WTC11 (cell line): ENCODE data around the gene TMEM266. TPM values are rescaled to one million over a fixed set of nuclear protein-coding genes. Genes with fewer than 3 reads are reported as not detected.

ENCODE experiments used
- ATAC-seq: fragments of 200-7000 bp; cut with Tn5 transposase; 2 replicates; pipeline ENCODE4 v1.10.0; 2021; ENCODE audit warnings: mild to moderate bottlenecking, moderate library complexity
- CTCF ChIA-PET: fragments of 300-600 bp; sonication (Branson Sonifier 250); formaldehyde crosslinking; loops from one replicate; lab custom pipeline; 2021; ENCODE audit warnings: antibody characterized with exemption; lab: Charles Lee
- POLR2A ChIA-PET: fragments of 350-600 bp; sonication (Branson Sonifier 250); formaldehyde crosslinking; loops from one replicate; lab custom pipeline; 2021; ENCODE audit warnings: antibody characterized with exemption; lab: Charles Lee
- DNase-seq: peaks from one replicate; pipeline ENCODE4 v3.0.0; 2021; ENCODE audit warnings: low spot score
- H3K27ac Mint-ChIP-seq: 2 replicates; pipeline ENCODE4 v1.8.0; 2021; ENCODE audit warnings: mixed read lengths
- H3K27me3 Mint-ChIP-seq: 2 replicates; pipeline ENCODE4 v1.8.0; 2021; ENCODE audit warnings: low read depth, mild to moderate bottlenecking, moderate library complexity, mixed read lengths
- H3K36me3 Mint-ChIP-seq: 2 replicates; pipeline ENCODE4 v1.8.0; 2021; ENCODE audit warnings: mixed read lengths
- H3K4me1 Mint-ChIP-seq: 2 replicates; pipeline ENCODE4 v1.8.0; 2022; ENCODE audit warnings: mixed read lengths
- H3K4me3 Mint-ChIP-seq: 2 replicates; pipeline ENCODE4 v1.8.0; 2021; ENCODE audit warnings: mild to moderate bottlenecking, moderate library complexity, mixed read lengths
- H3K9me3 Mint-ChIP-seq: 2 replicates; pipeline ENCODE4 v1.8.0; 2021; ENCODE audit warnings: mixed read lengths
- AR ChIP-seq: fragments of 250-450 bp; sonication (Bioruptor Pico); IDR thresholded peaks from 2 replicates; pipeline ENCODE4 v1.9.0; 2021; ENCODE audit warnings: mild to moderate bottlenecking
- ATF2 ChIP-seq: sonication (generic); formaldehyde crosslinking; IDR thresholded peaks from 2 replicates; pipeline ENCODE4 v1.8.1; 2022; ENCODE audit warnings: low read depth, missing genetic modification reagents, borderline replicate concordance
- ATF3 ChIP-seq: sonication (generic); formaldehyde crosslinking; conservative IDR thresholded peaks from 2 replicates; pipeline ENCODE4 v1.8.1; 2022; ENCODE audit warnings: mild to moderate bottlenecking, missing genetic modification reagents
- ATF6 ChIP-seq: sonication (generic); formaldehyde crosslinking; IDR thresholded peaks from 2 replicates; pipeline ENCODE4 v1.8.1; 2023; ENCODE audit warnings: mild to moderate bottlenecking, missing genetic modification reagents
- CBFB ChIP-seq: sonication (generic); formaldehyde crosslinking; IDR thresholded peaks from 2 replicates; pipeline ENCODE4 v1.8.1; 2022; ENCODE audit warnings: mild to moderate bottlenecking, low read depth, missing genetic modification reagents
- ERG ChIP-seq: fragments of 250-450 bp; sonication (Bioruptor Pico); IDR thresholded peaks from 2 replicates; pipeline ENCODE4 v1.8.0; 2021; ENCODE audit warnings: mild to moderate bottlenecking
- FOXP1 ChIP-seq: sonication (generic); formaldehyde crosslinking; IDR thresholded peaks from 2 replicates; pipeline ENCODE4 v1.8.0; 2022; ENCODE audit warnings: missing genetic modification reagents, mild to moderate bottlenecking, moderate library complexity, borderline replicate concordance
- GRHL2 ChIP-seq: fragments of 250-450 bp; sonication (Bioruptor Pico); IDR thresholded peaks from 2 replicates; pipeline ENCODE4 v1.8.0; 2022; ENCODE audit warnings: mild to moderate bottlenecking, moderate library complexity; ENCODE audit not compliant: insufficient replicate concordance, severe bottlenecking
- SMAD3 ChIP-seq: sonication (generic); formaldehyde crosslinking; IDR thresholded peaks from 2 replicates; pipeline ENCODE4 v1.8.0; 2022; ENCODE audit warnings: missing genetic modification reagents, mild to moderate bottlenecking, borderline replicate concordance
- SOX15 ChIP-seq: fragments of 250-450 bp; sonication (Bioruptor Pico); IDR thresholded peaks from 2 replicates; pipeline ENCODE4 v1.9.0; 2021; ENCODE audit warnings: mild to moderate bottlenecking
- ZNF281 ChIP-seq: sonication (generic); formaldehyde crosslinking; IDR thresholded peaks from 2 replicates; pipeline ENCODE4 v1.8.0; 2023; ENCODE audit warnings: mild to moderate bottlenecking, missing genetic modification reagents
- ZNF396 ChIP-seq: fragments of 250-450 bp; sonication (Bioruptor Pico); IDR thresholded peaks from 2 replicates; pipeline ENCODE4 v1.8.0; 2021; ENCODE audit warnings: mild to moderate bottlenecking, moderate library complexity, borderline replicate concordance
- ZNF425 ChIP-seq: fragments of 250-450 bp; sonication (Bioruptor Pico); conservative IDR thresholded peaks from 2 replicates; pipeline ENCODE4 v1.9.0; 2021; ENCODE audit warnings: mild to moderate bottlenecking
- total RNA-seq: library from RNA; stranded (reverse); gene quantifications from 3 replicates; pipeline ENCODE4 v1.2.3, GENCODE V29; 2021

TMEM266 gene
- total RNA-seq, 1 experiment from 2014 or later = 8.6 TPM

- no peak for TF ChIP-seq ZNF425
- TF ChIP-seq ERG = no peak
- TF ChIP-seq ZNF396 = no peak
- no peak for TF ChIP-seq AR (CRISPR knock-in tag)
- TF ChIP-seq SOX15 (CRISPR knock-in tag) = no peak
- no peak for TF ChIP-seq ATF2 (CRISPR knock-in tag)
- no peak for TF ChIP-seq ATF6 (CRISPR knock-in tag)
- TF ChIP-seq CBFB (CRISPR knock-in tag) = no peak
- no peak for TF ChIP-seq FOXP1 (CRISPR knock-in tag)
- no peak for TF ChIP-seq SMAD3 (CRISPR knock-in tag)
These were observed 38.9 kb downstream of the TMEM266 start (continued) for GRCh38 chr15:76098685-76099084.

GRCh38 chr15:76099388-76099787 lies 39.6 kb downstream of the TMEM266 start:
- no peak for DNase-seq
- no peak overlapping the region for H3K4me3 Mint-ChIP-seq
- CTCF ChIA-PET = interaction anchor here (0.9 to 2.1 kb wide), 3 partner anchors 40 to 170 kb away, joined by 3 to 16 read pairs (median 6); no protein-coding TSS in a partner anchor
- no peaks in the 10 kb centered on the region for H3K27me3 Mint-ChIP-seq
- no peaks in the 10 kb centered on the region for H3K36me3 Mint-ChIP-seq
- POLR2A ChIA-PET = no interaction called here
- TF ChIP-seq ZNF281 (CRISPR knock-in tag) (no peak), GRHL2 (CRISPR knock-in tag) (no peak), ATF3 (CRISPR knock-in tag) (no peak), FOXP1 (CRISPR knock-in tag) (no peak)
- peaks cover 9% of the 10 kb centered on the region; the same call in 1 of the 2 replicates for H3K9me3 Mint-ChIP-seq
- ATAC-seq = no peak
- peaks cover 9% of the 10 kb centered on the region for H3K4me1 Mint-ChIP-seq
- H3K27ac Mint-ChIP-seq = no peak overlapping the region
